GM18519 (cell line): ENCODE measurements around the gene CYP8B1.

Source experiments
- ATAC-seq: cut with Tn5 transposase; IDR thresholded peaks from one replicate; pipeline ENCODE4 v1.9.1; 2021; ENCODE audit warnings: mild to moderate bottlenecking, moderate library complexity; ENCODE audit not compliant: unreplicated experiment, low FRiP score

CYP8B1 gene, protein sequence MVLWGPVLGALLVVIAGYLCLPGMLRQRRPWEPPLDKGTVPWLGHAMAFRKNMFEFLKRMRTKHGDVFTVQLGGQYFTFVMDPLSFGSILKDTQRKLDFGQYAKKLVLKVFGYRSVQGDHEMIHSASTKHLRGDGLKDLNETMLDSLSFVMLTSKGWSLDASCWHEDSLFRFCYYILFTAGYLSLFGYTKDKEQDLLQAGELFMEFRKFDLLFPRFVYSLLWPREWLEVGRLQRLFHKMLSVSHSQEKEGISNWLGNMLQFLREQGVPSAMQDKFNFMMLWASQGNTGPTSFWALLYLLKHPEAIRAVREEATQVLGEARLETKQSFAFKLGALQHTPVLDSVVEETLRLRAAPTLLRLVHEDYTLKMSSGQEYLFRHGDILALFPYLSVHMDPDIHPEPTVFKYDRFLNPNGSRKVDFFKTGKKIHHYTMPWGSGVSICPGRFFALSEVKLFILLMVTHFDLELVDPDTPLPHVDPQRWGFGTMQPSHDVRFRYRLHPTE

DNA sequence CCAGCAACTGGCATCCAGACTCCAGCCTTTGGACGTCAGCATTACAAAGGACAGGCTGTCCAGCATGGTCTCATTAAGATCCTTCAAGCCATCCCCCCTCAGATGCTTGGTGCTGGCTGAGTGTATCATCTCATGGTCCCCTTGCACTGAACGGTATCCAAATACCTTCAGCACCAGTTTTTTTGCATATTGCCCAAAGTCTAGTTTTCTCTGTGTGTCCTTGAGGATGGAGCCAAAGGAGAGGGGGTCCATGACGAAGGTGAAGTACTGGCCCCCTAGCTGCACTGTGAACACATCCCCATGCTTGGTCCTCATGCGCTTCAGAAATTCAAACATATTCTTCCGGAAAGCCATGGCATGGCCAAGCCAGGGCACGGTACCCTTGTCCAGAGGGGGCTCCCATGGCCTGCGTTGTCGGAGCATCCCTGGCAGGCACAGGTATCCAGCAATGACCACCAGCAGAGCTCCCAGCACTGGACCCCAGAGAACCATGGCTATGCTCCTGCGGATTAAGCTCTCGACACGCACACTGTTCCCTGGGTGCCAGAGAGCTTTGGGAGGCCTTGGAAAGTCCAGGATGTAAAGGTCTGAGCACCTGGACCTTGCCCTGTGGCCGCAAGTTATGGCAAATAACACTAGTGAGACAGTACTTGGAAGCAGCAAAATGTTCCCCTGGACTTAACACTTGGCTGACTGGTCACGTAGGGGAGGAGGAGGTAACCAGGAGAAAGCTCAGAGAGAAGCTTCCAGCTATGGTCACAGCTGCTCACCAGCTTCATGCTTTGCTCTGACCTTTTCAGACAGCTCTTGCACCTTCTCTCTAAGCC lies at the start of gene CYP8B1:
TSS of gene CYP8B1 (minus strand) at position 555 of the 827 bp plus-strand sequence. CDS start at position 492, 63 bp downstream.
- ATAC-seq, result no peak

DNA sequence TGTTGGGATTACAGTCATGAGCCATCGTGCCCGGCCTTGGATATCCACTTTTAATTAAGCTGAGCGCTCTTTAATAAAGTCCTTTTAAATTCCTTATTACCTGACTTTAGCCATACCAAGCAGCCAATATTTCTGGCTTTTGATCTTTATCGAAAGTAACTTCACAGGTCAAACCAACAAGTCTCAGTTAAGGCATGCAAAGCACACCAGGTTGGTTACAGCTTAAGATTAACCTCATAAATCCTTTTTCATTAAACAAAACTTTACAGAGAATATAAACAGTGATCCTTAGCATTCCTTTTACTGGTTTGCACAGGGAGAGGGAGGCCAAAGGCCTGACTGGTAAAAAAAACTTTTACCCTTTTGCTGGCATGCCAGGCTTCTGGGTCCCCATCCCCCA lies 47.9 kb upstream of the CYP8B1 start:
- no peak for ATAC-seq

DNA sequence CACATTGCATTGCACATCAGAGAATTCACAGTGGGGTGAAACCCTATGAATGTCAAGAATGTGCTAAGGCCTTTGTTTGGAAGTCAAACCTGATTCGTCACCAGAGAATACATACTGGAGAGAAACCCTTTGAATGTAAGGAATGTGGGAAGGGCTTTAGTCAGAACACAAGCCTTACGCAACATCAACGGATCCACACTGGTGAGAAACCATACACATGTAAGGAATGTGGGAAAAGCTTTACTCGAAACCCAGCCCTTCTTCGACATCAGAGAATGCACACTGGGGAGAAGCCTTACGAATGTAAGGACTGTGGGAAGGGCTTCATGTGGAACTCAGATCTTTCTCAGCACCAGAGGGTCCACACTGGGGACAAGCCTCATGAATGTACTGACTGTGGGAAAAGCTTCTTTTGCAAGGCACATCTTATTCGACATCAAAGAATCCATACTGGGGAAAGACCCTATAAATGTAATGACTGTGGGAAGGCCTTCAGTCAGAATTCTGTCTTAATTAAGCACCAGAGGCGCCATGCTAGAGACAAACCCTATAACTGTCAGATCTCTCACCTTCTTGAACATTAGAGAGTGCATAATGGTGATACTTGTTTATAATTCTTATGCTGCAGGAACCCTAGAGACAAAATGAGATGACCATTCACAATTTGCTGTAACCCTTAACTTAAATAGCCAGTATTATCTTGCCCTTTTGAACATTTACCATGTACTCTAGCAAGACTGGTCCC lies 39.3 kb upstream of the CYP8B1 start:
- no peak for ATAC-seq

DNA sequence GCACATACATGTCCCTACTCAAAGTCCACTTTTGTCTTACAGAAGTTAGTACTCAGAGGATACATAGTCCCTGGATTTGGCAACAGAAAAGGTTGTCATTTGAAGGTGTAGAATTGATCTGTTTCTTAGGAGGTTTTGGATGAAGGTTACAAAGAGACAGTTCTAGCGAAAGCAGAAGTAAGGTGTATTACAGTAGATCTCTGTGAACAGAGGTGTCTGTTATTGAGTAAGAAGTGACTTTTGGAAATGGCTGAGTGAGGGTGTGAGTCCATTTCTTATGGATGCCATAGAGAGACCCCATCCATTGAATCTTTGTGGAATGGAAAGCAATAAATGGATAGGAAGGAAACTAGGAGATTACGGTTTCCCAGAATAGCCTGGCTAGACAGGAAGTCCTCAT lies 35.9 kb upstream of the CYP8B1 start:
- no peak for ATAC-seq

DNA sequence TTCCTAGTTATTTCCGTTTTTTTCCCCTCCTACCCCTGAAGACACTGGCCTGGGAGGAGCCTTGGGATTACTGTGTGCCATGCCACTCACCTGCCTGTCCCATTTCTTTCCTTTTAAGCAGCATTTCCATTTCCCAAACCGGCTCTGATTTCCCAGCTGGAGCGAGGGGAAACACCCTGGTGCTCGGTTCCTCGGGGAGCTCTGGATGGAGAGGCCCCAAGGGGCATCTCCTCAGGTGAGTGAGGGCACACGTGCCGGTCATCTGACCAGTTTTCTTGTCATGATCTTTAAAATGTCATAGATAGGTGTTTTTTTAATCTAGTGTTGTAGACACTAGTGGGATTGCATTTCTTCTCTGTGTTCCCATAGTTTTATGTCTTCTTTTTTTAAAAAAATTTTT lies 33.0 kb upstream of the CYP8B1 start:
- ATAC-seq, result no peak

DNA sequence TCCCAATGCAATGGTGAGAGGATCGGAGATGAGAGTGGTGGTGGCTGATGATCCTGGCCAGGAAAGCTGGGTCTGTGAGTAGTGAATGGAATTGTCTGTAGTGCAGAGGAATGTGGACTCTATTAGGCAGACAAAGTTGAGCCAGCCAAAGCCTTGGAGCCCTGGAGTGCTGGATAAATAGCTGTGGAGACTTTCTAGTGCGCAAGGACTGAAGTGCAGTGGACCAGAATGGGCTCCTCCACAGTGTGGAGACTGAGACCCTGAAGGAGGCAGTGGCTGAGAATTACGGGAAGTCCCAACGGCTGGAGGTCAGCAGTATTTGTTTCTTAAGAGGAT lies 31.1 kb upstream of the CYP8B1 start:
- ATAC-seq, result no peak

DNA sequence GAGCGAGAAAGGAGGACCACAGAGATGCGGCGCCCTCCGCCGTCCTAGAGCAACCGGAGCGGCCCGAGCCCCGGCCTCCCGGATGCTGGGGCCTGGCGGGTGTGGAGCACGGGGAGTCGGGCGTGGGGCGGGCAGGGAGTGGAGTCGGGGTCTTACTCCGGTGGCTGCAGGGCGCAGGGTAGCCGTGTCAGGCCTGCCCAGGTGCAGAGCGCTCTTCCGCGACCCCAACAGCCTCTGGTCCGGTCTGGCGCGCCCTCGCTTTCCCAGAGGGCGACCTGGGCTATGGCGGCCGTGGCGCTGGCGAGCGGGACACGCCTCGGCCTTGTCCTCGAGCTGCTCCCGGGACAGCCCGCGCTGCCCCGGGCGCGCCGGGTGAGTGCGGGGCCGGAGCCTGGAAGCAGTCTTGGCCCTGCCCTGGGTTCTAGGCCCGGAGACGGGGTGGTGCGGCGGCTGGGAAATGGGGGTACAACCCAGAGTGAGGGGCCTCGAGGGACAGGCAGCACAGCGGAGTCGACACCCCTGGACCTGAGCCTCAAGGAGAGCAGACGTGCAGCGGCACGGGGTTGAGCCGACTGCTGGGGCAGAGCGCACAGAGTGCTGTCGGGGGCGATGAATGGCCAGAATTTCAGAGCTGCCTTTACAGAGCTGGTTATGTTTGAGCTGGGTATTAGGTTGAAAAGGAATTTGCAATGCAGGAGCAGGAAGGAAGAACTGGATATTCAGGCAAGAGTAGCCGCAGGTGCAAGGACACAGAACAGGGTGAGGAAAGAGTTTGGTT lies 30.6 kb upstream of the CYP8B1 start, which contains the start of gene ZNF662:
TSS of gene ZNF662 (plus strand) at position 73 of the 778 bp plus-strand sequence. CDS start 1,973 bp downstream, outside the sequence.
- ATAC-seq, result no peak

DNA sequence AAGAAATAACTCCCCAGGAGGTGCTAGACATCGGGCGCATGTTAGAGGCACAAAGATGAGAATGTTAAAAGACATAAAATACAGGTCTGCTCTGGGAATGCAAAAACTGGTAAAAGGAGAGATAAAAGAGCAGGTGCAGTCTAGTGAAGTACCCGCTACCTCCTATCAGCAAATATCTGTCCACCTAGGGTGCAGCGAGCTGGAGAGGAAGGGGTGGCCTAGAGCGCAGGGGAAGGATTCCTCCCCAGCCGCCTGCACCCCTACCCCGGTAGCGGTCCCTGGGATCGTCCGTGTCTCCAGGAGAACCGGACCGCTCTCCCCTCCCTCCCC lies 30.0 kb upstream of the CYP8B1 start:
- ATAC-seq, result no peak

DNA sequence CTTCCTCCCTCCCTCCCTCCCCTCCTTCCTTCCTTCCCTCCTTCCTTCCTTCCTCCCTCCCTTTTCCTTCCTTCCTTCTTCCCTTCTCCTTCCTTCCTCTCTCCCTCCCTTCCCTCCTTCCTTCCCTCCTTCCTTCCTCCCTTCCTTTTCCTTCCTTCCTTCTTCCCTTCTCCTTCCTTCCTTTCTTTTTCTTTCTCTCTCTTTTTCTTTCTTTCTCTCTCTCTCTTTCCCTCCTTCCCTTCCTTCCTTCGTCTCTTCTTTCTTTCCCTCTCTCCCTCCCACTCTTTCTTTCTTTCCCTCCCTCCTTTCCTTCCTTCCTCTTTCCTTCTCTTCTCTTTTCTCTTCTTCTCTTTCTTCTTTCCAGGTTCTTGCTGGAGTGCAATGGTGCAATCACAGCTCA lies 28.4 kb upstream of the CYP8B1 start:
- no peak for ATAC-seq

DNA sequence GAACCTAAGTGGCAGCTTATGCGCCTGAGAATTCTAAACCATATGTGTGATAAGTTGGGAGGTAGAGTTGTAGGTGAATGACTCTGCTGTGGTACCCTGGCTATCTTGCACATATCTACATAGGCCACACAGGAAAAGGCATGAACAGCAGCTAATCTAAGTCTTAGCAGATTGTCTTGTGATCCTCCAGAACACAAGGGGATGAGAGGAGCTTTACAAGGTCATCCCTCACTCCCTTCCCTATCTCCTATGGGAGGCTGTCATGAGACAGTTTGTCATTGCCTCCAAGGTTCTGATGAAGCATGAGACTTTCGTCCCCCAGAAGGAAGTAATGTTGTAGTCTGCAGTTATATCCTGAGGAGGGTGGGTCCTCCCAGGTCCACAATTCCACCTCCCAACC lies 26.6 kb upstream of the CYP8B1 start:
- no peak for ATAC-seq

DNA sequence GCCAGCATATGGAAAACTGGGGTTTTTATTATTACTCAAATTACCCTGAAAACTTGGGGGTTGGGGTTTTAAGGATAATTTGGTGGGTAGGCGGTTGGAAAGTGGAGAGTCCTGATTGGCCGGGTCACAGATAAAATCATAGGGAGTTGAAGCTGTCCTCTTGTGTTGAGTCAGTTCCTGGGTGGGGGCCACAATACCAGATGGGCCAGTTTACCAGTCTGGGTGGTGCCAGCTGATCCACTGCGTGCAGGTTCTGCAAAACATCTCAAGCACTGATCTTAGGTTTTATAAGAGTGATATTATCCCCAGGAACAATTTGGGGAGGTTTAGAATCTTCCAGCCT lies 25.4 kb upstream of the CYP8B1 start:
- ATAC-seq, result no peak

DNA sequence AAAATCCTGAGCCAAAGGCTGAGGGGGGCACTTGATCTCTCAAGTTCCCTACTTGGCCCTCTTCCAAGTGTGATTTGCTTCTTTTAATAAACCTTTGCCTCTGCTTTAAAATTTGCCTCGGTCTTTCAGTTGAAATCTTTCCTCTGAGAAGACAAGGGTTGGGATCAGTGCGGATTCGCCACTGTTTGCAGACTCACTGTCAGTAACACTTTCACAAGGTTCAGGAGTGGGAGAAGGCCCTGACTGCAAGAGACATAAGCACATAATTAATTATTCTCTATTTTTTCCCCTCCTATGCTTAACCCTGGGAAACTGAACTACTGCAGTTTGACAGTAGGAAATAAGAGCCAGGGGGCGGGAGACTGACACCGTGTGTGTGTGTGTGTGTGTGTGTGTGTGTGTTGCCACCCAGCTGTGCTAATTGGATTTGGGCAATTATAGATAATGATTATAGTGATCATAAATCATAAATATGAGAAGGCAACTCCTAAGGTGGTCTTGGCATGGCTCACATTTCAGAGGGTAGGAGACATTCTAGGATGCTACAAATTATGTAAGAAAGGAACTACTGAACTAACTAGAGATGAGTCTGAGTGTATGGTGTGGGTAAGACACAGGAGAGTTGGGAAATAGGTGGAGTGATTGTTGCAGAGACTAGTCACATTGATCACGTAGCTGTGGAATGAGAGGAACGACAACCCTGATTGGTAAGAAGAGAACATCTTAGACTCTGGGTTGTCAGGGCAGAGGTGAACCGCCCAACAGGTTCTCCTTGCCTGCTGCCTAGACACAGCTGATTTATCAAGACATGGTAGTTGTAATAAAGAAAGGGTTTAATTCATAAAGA lies 24.8 kb upstream of the CYP8B1 start:
- ATAC-seq, result no peak

DNA sequence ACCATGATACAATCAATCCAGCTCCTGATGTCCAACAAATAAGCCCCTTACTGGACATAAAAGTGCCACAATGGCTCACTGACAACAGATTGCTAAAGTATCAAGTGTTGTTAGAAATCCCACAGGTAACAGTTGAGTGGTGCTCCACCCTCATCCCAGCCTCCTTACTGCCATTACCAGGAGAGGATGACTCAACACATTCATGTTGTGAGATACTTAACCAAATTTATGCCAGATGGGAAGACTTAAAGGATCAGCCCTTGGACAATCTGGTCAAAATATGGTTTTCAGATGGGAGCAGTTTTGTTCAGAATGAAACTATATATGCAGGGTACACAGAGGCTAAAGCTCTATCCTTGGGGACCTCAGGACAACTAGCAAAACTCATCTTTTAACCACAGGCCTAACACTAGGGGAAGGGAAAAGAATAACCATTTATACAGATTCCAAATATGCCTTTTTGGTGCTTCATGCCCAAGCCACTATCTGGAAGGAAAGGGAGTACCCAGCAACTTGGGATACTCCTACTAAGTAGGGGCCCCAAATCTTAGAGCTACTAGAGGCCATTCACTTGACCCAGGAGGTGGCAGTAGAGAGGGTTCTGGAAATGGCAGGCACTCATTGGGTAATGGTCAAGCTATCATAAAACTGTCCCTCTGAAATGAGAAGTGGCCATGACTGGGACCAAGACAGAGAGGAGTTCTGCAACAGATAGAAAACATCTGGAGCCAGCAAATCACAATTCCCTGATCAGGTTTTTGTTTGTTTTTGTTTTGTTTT lies 23.4 kb upstream of the CYP8B1 start:
- ATAC-seq, result no peak

DNA sequence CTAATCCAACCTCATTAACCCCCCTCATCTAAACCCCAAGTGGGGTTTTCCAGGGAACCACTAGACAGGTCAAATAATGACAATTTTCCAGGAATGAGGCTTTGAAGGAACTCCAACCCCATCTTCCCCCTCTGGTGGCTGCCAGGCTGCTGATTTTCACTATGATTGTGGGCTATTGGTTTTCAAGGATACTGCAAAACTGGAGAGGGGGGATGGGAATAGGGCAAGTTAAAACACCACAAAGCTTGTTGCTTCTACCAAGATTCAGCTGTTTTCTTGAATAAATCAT lies 19.8 kb upstream of the CYP8B1 start:
- ATAC-seq, result no peak

DNA sequence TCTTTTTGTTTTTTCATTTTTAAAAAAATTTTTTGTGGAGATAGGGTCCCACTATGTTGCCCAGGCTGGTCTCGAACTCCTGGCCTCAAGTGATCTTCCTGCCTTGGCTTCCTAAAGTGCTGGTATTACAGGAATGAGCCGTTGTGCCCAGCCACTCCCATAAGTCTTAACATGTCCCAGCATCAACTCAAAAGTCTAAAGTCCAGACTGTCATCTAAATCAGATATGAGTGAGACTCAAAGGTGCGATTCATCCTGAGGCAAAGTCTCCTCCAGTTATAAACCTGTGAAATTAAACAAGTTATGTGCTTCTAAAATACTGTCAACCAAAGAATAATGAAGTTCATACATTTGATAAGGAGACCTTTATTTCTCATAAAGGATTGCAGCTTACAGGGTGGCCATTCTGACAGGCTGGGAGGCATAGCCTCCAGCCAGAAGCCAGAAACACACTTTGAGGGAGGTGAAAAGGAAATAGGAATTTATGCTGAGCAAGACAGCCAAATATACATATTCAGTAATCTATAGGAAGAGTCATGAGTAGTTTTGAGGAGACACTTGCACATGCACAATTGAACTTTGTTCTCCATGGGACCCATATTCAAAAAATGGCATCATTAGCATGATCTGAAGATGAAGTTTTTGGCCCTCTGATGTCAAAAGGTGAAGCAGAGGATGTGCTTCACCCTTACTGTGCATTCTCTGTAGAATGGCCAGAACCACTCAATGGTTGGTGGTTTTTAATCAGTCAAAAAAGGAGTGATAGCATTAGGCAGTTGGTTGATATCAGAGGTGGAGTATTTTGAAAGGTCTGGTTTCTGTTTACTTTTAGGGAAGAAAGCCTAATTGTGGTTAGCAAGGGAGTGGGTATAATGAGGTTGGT lies 19.3 kb upstream of the CYP8B1 start:
- no peak for ATAC-seq

DNA sequence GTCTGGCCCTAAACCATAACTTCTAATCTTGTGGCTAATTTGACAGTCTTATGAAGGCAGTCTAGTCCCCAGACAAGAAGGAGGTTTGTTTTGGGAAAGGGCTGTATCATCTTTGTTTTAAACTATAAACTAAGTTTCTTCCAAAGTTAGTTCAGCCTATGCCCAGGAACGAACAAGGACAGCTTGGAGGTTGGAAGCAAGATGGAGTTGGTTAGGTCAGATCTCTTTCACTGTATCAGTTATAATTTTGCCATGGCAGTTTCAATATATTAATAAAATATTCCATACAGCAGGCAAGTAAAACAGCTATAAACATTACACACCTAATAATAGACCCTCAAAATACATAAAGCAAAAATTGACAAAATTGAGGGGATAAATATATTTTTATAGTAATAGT lies 17.1 kb upstream of the CYP8B1 start:
- ATAC-seq, result no peak

DNA sequence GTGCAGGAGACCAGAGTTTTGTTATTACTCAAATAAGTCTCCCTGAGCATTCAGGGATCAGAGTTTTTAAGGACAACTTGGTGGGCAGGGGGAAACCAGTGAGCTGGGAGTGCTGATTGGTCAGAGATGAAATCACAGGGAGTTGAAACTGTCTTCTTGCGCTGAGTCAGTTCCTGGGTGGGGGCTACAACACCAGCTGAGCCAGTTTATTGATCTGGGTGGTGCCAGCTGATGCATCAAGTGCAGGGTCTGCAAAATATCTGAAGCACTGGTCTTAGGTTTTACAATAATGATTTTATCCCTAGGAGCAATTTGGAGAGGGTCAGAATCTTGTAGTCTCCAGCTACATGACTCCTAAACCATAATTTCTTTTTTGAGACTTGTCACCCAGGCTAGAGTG lies 16.5 kb upstream of the CYP8B1 start:
- no peak for ATAC-seq

DNA sequence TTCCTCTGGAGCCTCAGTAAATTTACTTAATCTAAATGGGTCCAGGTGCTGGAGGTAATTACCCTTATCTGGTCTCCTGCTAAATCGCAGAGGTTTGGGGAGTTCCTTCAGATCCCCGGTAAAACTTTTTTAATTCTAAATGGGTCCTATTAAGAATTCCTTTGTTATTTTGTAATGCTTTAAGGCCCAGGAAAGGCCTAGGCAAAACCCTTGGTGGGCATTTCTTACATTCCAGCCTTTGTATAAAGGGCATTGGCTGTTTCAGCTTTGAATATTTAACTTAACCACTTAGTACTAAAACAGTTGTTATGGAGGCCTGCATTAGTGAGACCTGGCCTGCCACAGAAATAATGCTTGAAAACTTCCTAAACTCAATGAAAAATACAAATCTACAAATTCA lies 15.4 kb upstream of the CYP8B1 start:
- no peak for ATAC-seq
